ENCODE measurements around the gene MGAT3.

Gene MGAT3

GRCh38 chr22:39490135-39490798 is 33.5 kb downstream of the MGAT3 start:
- no peak overlapping the region for H3K9ac ChIP-seq (ENCODE audit: low read depth, low read length, poor library complexity, severe bottlenecking)
- H2AFZ ChIP-seq (ENCODE audit: low read length): no peak overlapping the region
- no peaks in the 10 kb centered on the region for H3K4me1 ChIP-seq (ENCODE audit: insufficient read depth, low read length, poor library complexity, severe bottlenecking)
- H3F3A ChIP-seq (ENCODE audit: low read depth): no peaks in the 10 kb centered on the region
- H3K27me3 ChIP-seq (ENCODE audit: insufficient read depth, low read length, poor library complexity, severe bottlenecking): no peaks in the 10 kb centered on the region
- H3K9me3 ChIP-seq (ENCODE audit: insufficient read depth, low read depth, low read length): no peaks in the 10 kb centered on the region
- H4K20me1 ChIP-seq (ENCODE audit: insufficient read depth, low read length, poor library complexity, severe bottlenecking): no peaks in the 10 kb centered on the region
- H3K79me2 ChIP-seq (ENCODE audit: insufficient read depth, low read length): no peaks in the 10 kb centered on the region
- no peak overlapping the region for H3K4me3 ChIP-seq (ENCODE audit: low read length, poor library complexity, severe bottlenecking)
- no peaks in the 10 kb centered on the region for H3K9me2 ChIP-seq (replicated peaks; ENCODE audit: low read depth, low read length)
- TF ChIP-seq EZH2phosphoT487 (IDR thresholded peaks at IDR 0.05; ENCODE audit: borderline replicate concordance): no peak
- no peak for TF ChIP-seq CTCF (conservative IDR thresholded peaks at IDR 0.05; ENCODE audit: low read length)
- H3K36me3 ChIP-seq (ENCODE audit: insufficient read depth, low read length): peaks cover 7% of the 10 kb centered on the region; the same call in 1 of the 2 replicates
- no peak overlapping the region for H3K4me2 ChIP-seq (ENCODE audit: low read depth, low read length, poor library complexity, severe bottlenecking)

GRCh38 chr22:39490966-39491680 is 34.3 kb downstream of the MGAT3 start:
- Histone ChIP-seq H3K9me2 (replicated peaks; ENCODE audit: low read depth, low read length) (no peaks in the 10 kb centered on the region), H4K20me1 (ENCODE audit: insufficient read depth, low read length, poor library complexity, severe bottlenecking) (no peaks in the 10 kb centered on the region), H2AFZ (ENCODE audit: low read length) (no peak overlapping the region), H3K79me2 (ENCODE audit: insufficient read depth, low read length) (no peaks in the 10 kb centered on the region), H3K4me3 (ENCODE audit: low read length, poor library complexity, severe bottlenecking) (no peak overlapping the region), H3K9ac (ENCODE audit: low read depth, low read length, poor library complexity, severe bottlenecking) (no peak overlapping the region), H3K27me3 (ENCODE audit: insufficient read depth, low read length, poor library complexity, severe bottlenecking) (no peaks in the 10 kb centered on the region), H3K4me1 (ENCODE audit: insufficient read depth, low read length, poor library complexity, severe bottlenecking) (no peaks in the 10 kb centered on the region), H3K4me2 (ENCODE audit: low read depth, low read length, poor library complexity, severe bottlenecking) (no peak overlapping the region), H3F3A (ENCODE audit: low read depth) (no peaks in the 10 kb centered on the region), H3K9me3 (ENCODE audit: insufficient read depth, low read depth, low read length) (no peaks in the 10 kb centered on the region), H3K36me3 (ENCODE audit: insufficient read depth, low read length) (peaks cover 7% of the 10 kb centered on the region; the same call in 1 of the 2 replicates)
- no peak for TF ChIP-seq EZH2phosphoT487 (IDR thresholded peaks at IDR 0.05; ENCODE audit: borderline replicate concordance)
- TF ChIP-seq CTCF (conservative IDR thresholded peaks at IDR 0.05; ENCODE audit: low read length): no peak

GRCh38 chr22:39491696-39492095 is 34.9 kb downstream of the MGAT3 start:
- H3K4me1 ChIP-seq (ENCODE audit: insufficient read depth, low read length, poor library complexity, severe bottlenecking): no peaks in the 10 kb centered on the region
- no peak overlapping the region for H2AFZ ChIP-seq (ENCODE audit: low read length)
- no peak overlapping the region for H3K4me2 ChIP-seq (ENCODE audit: low read depth, low read length, poor library complexity, severe bottlenecking)
- H3K36me3 ChIP-seq (ENCODE audit: insufficient read depth, low read length): peaks cover 7% of the 10 kb centered on the region; the same call in 1 of the 2 replicates
- H3K9me2 ChIP-seq (replicated peaks; ENCODE audit: low read depth, low read length): no peaks in the 10 kb centered on the region
- TF ChIP-seq EZH2phosphoT487 (IDR thresholded peaks at IDR 0.05; ENCODE audit: borderline replicate concordance): no peak
- TF ChIP-seq CTCF (conservative IDR thresholded peaks at IDR 0.05; ENCODE audit: low read length): no peak
- H3K79me2 ChIP-seq (ENCODE audit: insufficient read depth, low read length): no peaks in the 10 kb centered on the region
- H3K9me3 ChIP-seq (ENCODE audit: insufficient read depth, low read depth, low read length): no peaks in the 10 kb centered on the region
- no peaks in the 10 kb centered on the region for H3K27me3 ChIP-seq (ENCODE audit: insufficient read depth, low read length, poor library complexity, severe bottlenecking)
- no peak overlapping the region for H3K9ac ChIP-seq (ENCODE audit: low read depth, low read length, poor library complexity, severe bottlenecking)
- H4K20me1 ChIP-seq (ENCODE audit: insufficient read depth, low read length, poor library complexity, severe bottlenecking): no peaks in the 10 kb centered on the region
- H3F3A ChIP-seq (ENCODE audit: low read depth): no peaks in the 10 kb centered on the region
- no peak overlapping the region for H3K4me3 ChIP-seq (ENCODE audit: low read length, poor library complexity, severe bottlenecking)
